ENCODE measurements around the gene PTPRB.

DNA sequence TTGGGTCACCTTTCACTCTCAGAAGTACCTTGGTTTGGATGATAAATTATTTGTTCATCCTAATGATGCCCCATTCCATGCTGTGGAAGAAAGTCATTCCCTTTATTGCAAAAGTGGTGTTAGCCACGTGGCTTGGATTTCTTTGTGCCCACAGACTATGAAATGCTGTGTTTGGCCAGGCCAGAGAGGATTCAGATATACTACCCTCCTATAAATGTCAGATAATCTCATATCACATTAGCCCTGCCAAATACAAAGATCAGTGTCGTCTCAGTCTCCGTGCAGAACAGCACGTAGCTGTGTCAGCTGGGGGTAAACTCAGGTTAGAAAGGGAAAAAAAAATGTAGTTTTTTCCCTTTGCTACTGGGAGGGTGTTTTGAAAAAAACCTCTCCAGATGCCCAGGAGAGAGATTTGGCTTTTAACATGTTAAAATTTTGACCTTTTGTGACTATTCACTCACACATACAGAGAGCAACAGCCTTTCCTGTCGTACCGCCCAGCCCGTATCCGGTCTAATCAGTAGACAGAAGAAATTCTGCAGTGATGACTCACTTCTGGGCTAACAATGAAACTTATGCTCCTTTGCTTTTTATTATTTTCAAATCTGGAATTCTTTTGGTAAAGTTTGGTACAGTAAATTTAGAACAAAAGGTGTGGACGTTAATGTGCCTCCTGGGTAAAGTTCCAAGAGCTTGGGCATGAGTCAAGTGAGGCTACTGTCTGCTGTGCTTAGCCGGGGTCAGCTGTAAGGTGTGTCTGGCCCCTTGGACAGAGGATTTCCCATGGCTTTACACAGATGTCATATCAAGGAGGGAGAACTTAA, 8.5 kb upstream of the PTPRB start:
- no peak for TF ChIP-seq GATA2 (IDR thresholded peaks at IDR 0.05; ENCODE audit: low read depth, low read length)
- no peak for TF ChIP-seq GATA3 (IDR thresholded peaks at IDR 0.05; ENCODE audit: low read depth, low read length)

All from SH-SY5Y (cell line).